H9 (cell line): Measurements from ENCODE around the gene RNASE8. TPM values are rescaled to one million over a fixed set of nuclear protein-coding genes. Genes with fewer than 3 reads are reported as not detected.

ENCODE experiments used
- DNase-seq: peaks from one replicate; pipeline ENCODE4 v3.0.0-alpha.2; 2017
- H2AFZ ChIP-seq: one replicate; pipeline ENCODE4 v1.6.1; 2013; ENCODE audit warnings: mild to moderate bottlenecking, low read length, control low read depth, moderate library complexity
- H2AK5ac ChIP-seq: 2 replicates; pipeline ENCODE4 v1.6.1; 2013; ENCODE audit warnings: low read length, control low read depth, mixed read lengths; ENCODE audit not compliant: insufficient read length
- H2BK120ac ChIP-seq: one replicate; pipeline ENCODE4 v1.6.1; 2013; ENCODE audit warnings: low read depth, mild to moderate bottlenecking, low read length, control low read depth, inconsistent platforms; ENCODE audit not compliant: poor library complexity, severe bottlenecking
- H2BK12ac ChIP-seq: 2 replicates; pipeline ENCODE4 v1.6.1; 2013; ENCODE audit warnings: low read length, control low read depth, mixed read lengths, low read depth; ENCODE audit not compliant: insufficient read length
- H2BK15ac ChIP-seq: 2 replicates; pipeline ENCODE4 v1.6.1; 2013; ENCODE audit warnings: low read depth, low read length, control low read depth
- H2BK20ac ChIP-seq: one replicate; pipeline ENCODE4 v1.6.1; 2013; ENCODE audit warnings: low read depth, mild to moderate bottlenecking, low read length, control low read depth, inconsistent platforms; ENCODE audit not compliant: poor library complexity, severe bottlenecking
- H2BK5ac ChIP-seq: 2 replicates; pipeline ENCODE4 v1.6.1; 2013; ENCODE audit warnings: low read length, control low read depth, mixed read lengths; ENCODE audit not compliant: insufficient read length
- H3K14ac ChIP-seq: 2 replicates; pipeline ENCODE4 v1.6.1; 2013; ENCODE audit warnings: low read length, control low read depth; ENCODE audit not compliant: insufficient read depth
- H3K18ac ChIP-seq: 2 replicates; pipeline ENCODE4 v1.6.1; 2013; ENCODE audit warnings: low read depth, mild to moderate bottlenecking, mixed read lengths, low read length, control low read depth; ENCODE audit not compliant: insufficient read length
- H3K23ac ChIP-seq: 2 replicates; pipeline ENCODE4 v1.6.1; 2013; ENCODE audit warnings: low read length, control low read depth, mixed read lengths, low read depth; ENCODE audit not compliant: insufficient read length
- H3K23me2 ChIP-seq: 2 replicates; pipeline ENCODE4 v1.6.1; 2013; ENCODE audit warnings: low read depth, mild to moderate bottlenecking, mixed read lengths, low read length, control low read depth; ENCODE audit not compliant: insufficient read length, poor library complexity, severe bottlenecking
- H3K27ac ChIP-seq: 2 replicates; pipeline ENCODE4 v1.5.1; 2013; ENCODE audit warnings: low read length, control low read depth, mixed read lengths, low read depth; ENCODE audit not compliant: insufficient read length
- H3K27me3 ChIP-seq: 2 replicates; pipeline ENCODE4 v1.6.1; 2013; ENCODE audit warnings: low read length, control low read depth, inconsistent platforms; ENCODE audit not compliant: insufficient read depth
- H3K4ac ChIP-seq: 2 replicates; pipeline ENCODE4 v1.6.1; 2013; ENCODE audit warnings: low read depth, mild to moderate bottlenecking, control low read depth, inconsistent platforms, low read length, moderate library complexity
- H3K4me1 ChIP-seq: 2 replicates; pipeline ENCODE4 v1.6.1; 2013; ENCODE audit warnings: low read length, control low read depth, inconsistent platforms; ENCODE audit not compliant: insufficient read depth
- H3K4me2 ChIP-seq: 2 replicates; pipeline ENCODE4 v1.6.1; 2013; ENCODE audit warnings: low read length, control low read depth, mixed read lengths; ENCODE audit not compliant: insufficient read length, insufficient read depth
- H3K56ac ChIP-seq: 2 replicates; pipeline ENCODE4 v1.6.1; 2013; ENCODE audit warnings: low read depth, mild to moderate bottlenecking, mixed read lengths, low read length, control low read depth; ENCODE audit not compliant: insufficient read length
- H3K79me1 ChIP-seq: 2 replicates; pipeline ENCODE4 v1.6.1; 2013; ENCODE audit warnings: low read depth, mild to moderate bottlenecking, moderate library complexity, low read length, control low read depth, inconsistent platforms; ENCODE audit not compliant: insufficient read depth, poor library complexity, severe bottlenecking
- H3K79me2 ChIP-seq: 2 replicates; pipeline ENCODE4 v1.6.1; 2013; ENCODE audit warnings: low read length, control low read depth, inconsistent platforms; ENCODE audit not compliant: insufficient read depth
- H3K9ac ChIP-seq: 2 replicates; pipeline ENCODE4 v1.6.1; 2013; ENCODE audit warnings: low read length, control low read depth, mixed read lengths; ENCODE audit not compliant: insufficient read length; ENCODE audit errors: extremely low read depth
- H3K9me3 ChIP-seq: one replicate; pipeline ENCODE4 v1.6.1; 2013; ENCODE audit warnings: low read depth, low read length, inconsistent platforms; ENCODE audit not compliant: control insufficient read depth
- H3T11ph ChIP-seq: one replicate; pipeline ENCODE4 v1.6.1; 2013; ENCODE audit warnings: mild to moderate bottlenecking, low read length, control low read depth, inconsistent platforms
- H4K20me1 ChIP-seq: one replicate; pipeline ENCODE4 v1.6.1; 2013; ENCODE audit not compliant: control insufficient read depth, insufficient read length, insufficient read depth
- H4K5ac ChIP-seq: 2 replicates; pipeline ENCODE4 v1.6.1; 2013; ENCODE audit warnings: low read depth, mild to moderate bottlenecking, mixed read lengths, low read length, control low read depth; ENCODE audit not compliant: insufficient read length
- H4K8ac ChIP-seq: replicated peaks from 2 replicates; pipeline ENCODE4 v1.6.1; 2013; ENCODE audit warnings: low read length, control low read depth, mixed read lengths, low read depth; ENCODE audit not compliant: insufficient read length
- H4K91ac ChIP-seq: 2 replicates; pipeline ENCODE4 v1.6.1; 2013; ENCODE audit warnings: low read depth, mild to moderate bottlenecking, moderate library complexity, mixed read lengths, low read length, control low read depth; ENCODE audit not compliant: insufficient read length
- H3K27ac Mint-ChIP-seq, 3 experiments: 2 replicates in 2 of 3; 3 replicates in 1 of 3; pipeline ENCODE4 v1.8.0; 2020 to 2021; ENCODE audit warnings: mixed read lengths in 3 of 3, mild to moderate bottlenecking in 1 of 3, moderate library complexity in 1 of 3
- H3K27me3 Mint-ChIP-seq: 2 replicates; pipeline ENCODE4 v1.8.0; 2021; ENCODE audit warnings: low read depth, mild to moderate bottlenecking, moderate library complexity, mixed read lengths
- H3K36me3 Mint-ChIP-seq, 3 experiments: 2 replicates in 2 of 3; 3 replicates in 1 of 3; pipeline ENCODE4 v1.8.0; 2020 to 2021; ENCODE audit warnings: low read depth in 3 of 3, mixed read lengths in 3 of 3; ENCODE audit not compliant: insufficient read depth in 1 of 3
- H3K4me1 Mint-ChIP-seq, 2 experiments: 2 replicates each; pipeline ENCODE4 v1.8.0; 2020; ENCODE audit warnings: mixed read lengths in 2 of 2
- H3K4me3 Mint-ChIP-seq, 2 experiments: 2 replicates in 1 of 2; 3 replicates in 1 of 2; pipeline ENCODE4 v1.8.0; 2020 to 2021; ENCODE audit warnings: mild to moderate bottlenecking in 2 of 2, mixed read lengths in 2 of 2, moderate library complexity in 1 of 2
- H3K9me3 Mint-ChIP-seq, 2 experiments: 2 replicates in 1 of 2; 3 replicates in 1 of 2; pipeline ENCODE4 v1.8.0; 2020; ENCODE audit warnings: mild to moderate bottlenecking in 2 of 2, mixed read lengths in 2 of 2, moderate library complexity in 1 of 2
- WGBS: extraction: QIAGEN DNeasy Blood & Tissue Kit; methylation state at CpG from one replicate; pipeline ENCODE4 v1.1.7; 2013; ENCODE audit warnings: missing lambda C conversion rate, low lambda C conversion rate, mixed read lengths; ENCODE audit not compliant: insufficient read length; ENCODE audit errors: extremely low coverage; 5-methylcytosine and 5-hydroxymethylcytosine counted together
- total RNA-seq: library from RNA; stranded (reverse); gene quantifications from 2 replicates; pipeline ENCODE4 v1.2.1, GENCODE V29; 2021
- TF ChIP-seq, protein P1 (sequence below): fragments of 200-600 bp; sonication (generic); conservative IDR thresholded peaks from 3 replicates; pipeline ENCODE4 v1.8.0; 2021; ENCODE audit warnings: antibody characterized with exemption, mild to moderate bottlenecking

RNASE8 gene
- total RNA-seq, 1 experiment from 2014 or later: not detected

DNA sequence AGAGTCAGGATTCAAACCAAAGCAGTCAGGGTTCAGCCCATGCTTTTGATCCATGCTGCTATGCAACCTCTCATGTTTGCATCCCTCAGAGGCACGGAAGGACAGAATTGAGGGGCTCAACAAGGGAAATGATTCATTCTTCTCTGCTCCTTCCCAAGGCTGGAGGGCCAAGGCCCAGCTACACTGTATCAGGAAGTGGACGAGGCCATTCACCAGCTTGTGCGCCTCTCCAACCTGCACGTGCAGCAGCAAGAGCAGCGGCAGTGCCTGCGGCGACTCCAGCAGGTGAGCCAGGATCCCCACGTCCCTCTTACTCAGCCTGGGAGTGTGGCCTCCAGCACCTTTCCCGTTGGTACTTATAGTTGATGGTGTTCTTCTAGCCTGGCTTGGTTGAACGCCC lies 21.1 kb downstream of the RNASE8 start:
- Histone ChIP-seq H3K9me3 (no peaks in the 10 kb centered on the region), H2AFZ (no peak overlapping the region), H2AK5ac (no peak overlapping the region), H2BK20ac (no peak overlapping the region), H3T11ph (no peak overlapping the region), H3K18ac (no peak overlapping the region), H3K4ac (no peak overlapping the region), H4K20me1 (no peaks in the 10 kb centered on the region), H2BK15ac (no peak overlapping the region), H2BK5ac (no peak overlapping the region), H3K79me2 (no peaks in the 10 kb centered on the region), H2BK12ac (no peak overlapping the region), H4K8ac (no peak overlapping the region), H3K27ac (no peak overlapping the region), H4K5ac (no peak overlapping the region), H3K23ac (no peak overlapping the region), H3K56ac (no peak overlapping the region), H3K4me1 (no peaks in the 10 kb centered on the region), H3K27me3 (no peaks in the 10 kb centered on the region), H3K23me2 (no peaks in the 10 kb centered on the region), H3K79me1 (no peaks in the 10 kb centered on the region), H2BK120ac (no peak overlapping the region), H4K91ac (no peak overlapping the region), H3K14ac (no peak overlapping the region), H3K9ac (no peak overlapping the region), H3K4me2 (no peak overlapping the region)
- Mint-ChIP-seq H3K4me3 (no peak overlapping the region), H3K4me1 (no peaks in the 10 kb centered on the region), H3K9me3 (no peaks in the 10 kb centered on the region), H3K36me3 (peaks cover 59 to 92% (median 88%) of the 10 kb centered on the region in 3 experiments), H3K27me3 (no peaks in the 10 kb centered on the region), H3K27ac (no peak overlapping the region)
- no CpG with 5 or more reads among the region's 10 CpGs for WGBS
- no peak for DNase-seq
- TF ChIP-seq, protein P1, sequence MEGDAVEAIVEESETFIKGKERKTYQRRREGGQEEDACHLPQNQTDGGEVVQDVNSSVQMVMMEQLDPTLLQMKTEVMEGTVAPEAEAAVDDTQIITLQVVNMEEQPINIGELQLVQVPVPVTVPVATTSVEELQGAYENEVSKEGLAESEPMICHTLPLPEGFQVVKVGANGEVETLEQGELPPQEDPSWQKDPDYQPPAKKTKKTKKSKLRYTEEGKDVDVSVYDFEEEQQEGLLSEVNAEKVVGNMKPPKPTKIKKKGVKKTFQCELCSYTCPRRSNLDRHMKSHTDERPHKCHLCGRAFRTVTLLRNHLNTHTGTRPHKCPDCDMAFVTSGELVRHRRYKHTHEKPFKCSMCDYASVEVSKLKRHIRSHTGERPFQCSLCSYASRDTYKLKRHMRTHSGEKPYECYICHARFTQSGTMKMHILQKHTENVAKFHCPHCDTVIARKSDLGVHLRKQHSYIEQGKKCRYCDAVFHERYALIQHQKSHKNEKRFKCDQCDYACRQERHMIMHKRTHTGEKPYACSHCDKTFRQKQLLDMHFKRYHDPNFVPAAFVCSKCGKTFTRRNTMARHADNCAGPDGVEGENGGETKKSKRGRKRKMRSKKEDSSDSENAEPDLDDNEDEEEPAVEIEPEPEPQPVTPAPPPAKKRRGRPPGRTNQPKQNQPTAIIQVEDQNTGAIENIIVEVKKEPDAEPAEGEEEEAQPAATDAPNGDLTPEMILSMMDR: no peak
